H1 (cell line): ENCODE data around the gene HOXC13. TPM values are rescaled to one million over a fixed set of nuclear protein-coding genes. Genes with fewer than 3 reads are reported as not detected.

Experiments used
- CTCF ChIA-PET: fragments of 300-600 bp; sonication (Branson Sonifier 250); formaldehyde crosslinking; loops from one replicate; lab custom pipeline; 2021; ENCODE audit not compliant: partially characterized antibody; lab: Charles Lee
- POLR2A ChIA-PET: fragments of 300-600 bp; sonication (Branson Sonifier 250); formaldehyde crosslinking; loops from one replicate; lab custom pipeline; 2021; ENCODE audit warnings: inconsistent platforms; ENCODE audit not compliant: partially characterized antibody; lab: Charles Lee
- DNase-seq, 2 experiments: peaks; one replicate each; pipeline versions ENCODE4 v3.0.0 to v3.0.0-alpha.2; 2010 to 2022; ENCODE audit warnings: low spot score in 2 of 2, low read depth in 1 of 2, mixed read lengths in 1 of 2
- FAIRE-seq: peaks from 2 replicates; lab custom pipeline; 2011; peaks lifted over from hg19 to GRCh38; lab: Jason Lieb, UNC
- H2AFZ ChIP-seq: 2 replicates; pipeline ENCODE4 v1.8.1; 2012; ENCODE audit warnings: low read length, inconsistent platforms
- H2AK5ac ChIP-seq: 2 replicates; pipeline ENCODE4 v1.6.1; 2013; ENCODE audit warnings: low read depth, low read length
- H2BK120ac ChIP-seq: replicated peaks from 2 replicates; pipeline ENCODE3; 2013; ENCODE audit warnings: low read depth, low read length, inconsistent platforms
- H2BK12ac ChIP-seq: 2 replicates; pipeline ENCODE4 v1.6.1; 2013; ENCODE audit warnings: low read depth, low read length
- H2BK15ac ChIP-seq: 2 replicates; pipeline ENCODE4 v1.6.1; 2013; ENCODE audit warnings: low read length
- H2BK20ac ChIP-seq: 2 replicates; pipeline ENCODE4 v1.6.1; 2013; ENCODE audit warnings: low read length
- H2BK5ac ChIP-seq: 2 replicates; pipeline ENCODE4 v1.6.1; 2013; ENCODE audit warnings: low read depth, low read length
- H3K14ac ChIP-seq: 2 replicates; pipeline ENCODE4 v1.6.1; 2013; ENCODE audit warnings: inconsistent platforms; ENCODE audit not compliant: insufficient read length
- H3K18ac ChIP-seq: 2 replicates; pipeline ENCODE4 v1.6.1; 2013; ENCODE audit warnings: low read length; ENCODE audit errors: extremely low read depth
- H3K23ac ChIP-seq: 2 replicates; pipeline ENCODE4 v1.6.1; 2013; ENCODE audit warnings: inconsistent platforms; ENCODE audit not compliant: insufficient read length
- H3K23me2 ChIP-seq: 2 replicates; pipeline ENCODE4 v1.6.1; 2013; ENCODE audit warnings: low read depth, low read length
- H3K27ac ChIP-seq: 2 replicates; pipeline ENCODE4 v1.6.1; 2011; ENCODE audit warnings: low read depth, low read length, inconsistent platforms
- H3K27me3 ChIP-seq, 4 experiments: replicated peaks in 1 of 4; 1 replicate in 1 of 4; 2 replicates in 3 of 4; pipeline versions ENCODE4 v1.6.1 to v1.8.1; 2011 to 2013; ENCODE audit warnings: low read length in 3 of 4, mild to moderate bottlenecking in 3 of 4, inconsistent platforms in 2 of 4, mixed read lengths in 2 of 4, moderate library complexity in 1 of 4; ENCODE audit not compliant: control insufficient read depth in 3 of 4, insufficient read depth in 3 of 4; ENCODE audit errors: extremely low read depth in 1 of 4
- H3K36me3 ChIP-seq, 4 experiments: 2 replicates each; pipeline versions ENCODE4 v1.6.1 to v1.8.1; 2011 to 2013; ENCODE audit warnings: mild to moderate bottlenecking in 4 of 4, low read length in 3 of 4, moderate library complexity in 2 of 4, control low read depth in 1 of 4, inconsistent platforms in 1 of 4; ENCODE audit not compliant: insufficient read depth in 4 of 4, control insufficient read depth in 2 of 4
- H3K4ac ChIP-seq: replicated peaks from 2 replicates; pipeline ENCODE3; 2013; ENCODE audit warnings: low read length, low read depth, mixed read lengths, inconsistent platforms; ENCODE audit not compliant: insufficient read length
- H3K4me1 ChIP-seq, 4 experiments: replicated peaks in 1 of 4; 1 replicate in 1 of 4; 2 replicates in 3 of 4; pipeline versions ENCODE4 v1.6.1 to v1.8.1; 2011 to 2013; ENCODE audit warnings: low read length in 3 of 4, inconsistent platforms in 2 of 4, mixed read lengths in 1 of 4; ENCODE audit not compliant: insufficient read depth in 4 of 4, control insufficient read depth in 3 of 4
- H3K4me2 ChIP-seq, 2 experiments: 2 replicates each; pipeline versions ENCODE4 v1.6.1 to v1.8.1; 2011 to 2013; ENCODE audit warnings: low read depth in 2 of 2, low read length in 2 of 2, control low read depth in 1 of 2, inconsistent platforms in 1 of 2, mild to moderate bottlenecking in 1 of 2; ENCODE audit not compliant: insufficient read depth in 1 of 2
- H3K4me3 ChIP-seq, 4 experiments: fragments of 200-600, 300-600 bp in 1 of 4; sonication (generic), shearing (Covaris generic), sonication (Bioruptor Twin) in 1 of 4; 2 replicates each; pipeline versions ENCODE4 v1.5.1 to v1.8.1; 2011 to 2016; ENCODE audit warnings: low read length in 4 of 4, low read depth in 3 of 4, control low read depth in 2 of 4, inconsistent platforms in 2 of 4, mild to moderate bottlenecking in 2 of 4, mixed read lengths in 1 of 4, moderate library complexity in 1 of 4; ENCODE audit not compliant: insufficient read depth in 2 of 4; ENCODE audit errors: extremely low read depth in 1 of 4
- H3K56ac ChIP-seq: replicated peaks from 2 replicates; pipeline ENCODE3; 2013; ENCODE audit warnings: low read depth, mild to moderate bottlenecking, mixed read lengths, low read length, inconsistent platforms; ENCODE audit not compliant: insufficient read length
- H3K79me1 ChIP-seq: 2 replicates; pipeline ENCODE4 v1.6.1; 2013; ENCODE audit warnings: low read depth, low read length, control low read depth
- H3K79me2 ChIP-seq, 2 experiments: 2 replicates each; pipeline versions ENCODE4 v1.6.1 to v1.8.1; 2012 to 2013; ENCODE audit warnings: low read length in 2 of 2, mild to moderate bottlenecking in 2 of 2, inconsistent platforms in 1 of 2; ENCODE audit not compliant: insufficient read depth in 2 of 2, control insufficient read depth in 1 of 2
- H3K9ac ChIP-seq, 4 experiments: replicated peaks in 1 of 4; 1 replicate in 1 of 4; 2 replicates in 3 of 4; pipeline versions ENCODE4 v1.6.1 to v1.8.1; 2011 to 2013; ENCODE audit warnings: low read depth in 3 of 4, low read length in 3 of 4, control low read depth in 2 of 4, mild to moderate bottlenecking in 2 of 4, moderate library complexity in 2 of 4, inconsistent platforms in 1 of 4; ENCODE audit errors: extremely low read depth in 1 of 4
- H3K9me3 ChIP-seq, 2 experiments: 2 replicates each; pipeline versions ENCODE4 v1.6.1 to v1.8.1; 2012 to 2013; ENCODE audit warnings: mild to moderate bottlenecking in 2 of 2, moderate library complexity in 2 of 2, control low read depth in 1 of 2, inconsistent platforms in 1 of 2, low read depth in 1 of 2, low read length in 1 of 2, mixed read lengths in 1 of 2; ENCODE audit not compliant: insufficient read depth in 2 of 2
- H4K20me1 ChIP-seq, 2 experiments: replicated peaks in 1 of 2; 2 replicates each; pipeline versions ENCODE3 to v1.8.1; 2011 to 2013; ENCODE audit warnings: inconsistent platforms in 2 of 2, low read length in 2 of 2, mild to moderate bottlenecking in 1 of 2; ENCODE audit not compliant: insufficient read depth in 2 of 2, control insufficient read depth in 1 of 2
- H4K5ac ChIP-seq: 2 replicates; pipeline ENCODE4 v1.6.1; 2013; ENCODE audit warnings: low read length, low read depth, mixed read lengths, inconsistent platforms; ENCODE audit not compliant: insufficient read length
- H4K8ac ChIP-seq: 2 replicates; pipeline ENCODE4 v1.8.0; 2013; ENCODE audit warnings: mild to moderate bottlenecking, moderate library complexity, low read length, inconsistent platforms; ENCODE audit not compliant: insufficient read depth; ENCODE audit errors: extremely low read depth
- H4K91ac ChIP-seq: replicated peaks from 2 replicates; pipeline ENCODE3; 2013; ENCODE audit warnings: low read length, mixed read lengths, inconsistent platforms; ENCODE audit not compliant: insufficient read length
- CHD2 ChIP-seq: IDR thresholded peaks from 2 replicates; pipeline ENCODE4 v1.6.1; 2012; ENCODE audit warnings: low read length, improper control_type of control experiment
- EGR1 ChIP-seq: IDR thresholded peaks from 2 replicates; pipeline ENCODE4 v1.6.1; 2011; ENCODE audit warnings: low read depth, low read length, borderline replicate concordance
- RNF2 ChIP-seq: fragments of 200-900, 300-1000 bp; sonication (generic); IDR thresholded peaks from 2 replicates; pipeline ENCODE4 v1.7.1; 2016; ENCODE audit warnings: borderline replicate concordance, low read depth, mild to moderate bottlenecking, antibody characterized with exemption, low read length; ENCODE audit not compliant: poor library complexity, severe bottlenecking; ENCODE audit errors: missing control alignments
- SIN3A ChIP-seq, 2 experiments: IDR thresholded peaks in 1 of 2; conservative IDR thresholded peaks in 1 of 2; 2 replicates each; pipeline ENCODE4 v1.6.1; 2011 to 2012; ENCODE audit warnings: low read length in 2 of 2, improper control_type of control experiment in 1 of 2, low read depth in 1 of 2, mild to moderate bottlenecking in 1 of 2
- SP1 ChIP-seq: IDR thresholded peaks from 2 replicates; pipeline ENCODE4 v1.6.1; 2011; ENCODE audit warnings: low read depth, low read length
- WGBS, 2 experiments: shearing (Covaris generic) in 1 of 2; methylation state at CpG; one replicate each; pipeline versions ENCODE4 v1.1.6 to v1.1.7; 2013 to 2015; ENCODE audit warnings: low lambda C conversion rate in 2 of 2, mixed read lengths in 2 of 2, inconsistent platforms in 1 of 2, low coverage in 1 of 2, missing lambda C conversion rate in 1 of 2; ENCODE audit not compliant: insufficient replicate concordance in 2 of 2, insufficient coverage in 1 of 2, insufficient read length in 1 of 2; ENCODE audit errors: extremely low coverage in 1 of 2, missing lambda C conversion rate in 1 of 2; 5-methylcytosine and 5-hydroxymethylcytosine counted together
- polyA plus RNA-seq, 7 experiments: library from polyadenylated mRNA; depleted of rRNA in 3 of 7; stranded (reverse) in 5 of 7; unstranded in 2 of 7; fragments of >200 nt in 5 of 7; fragments of 200-250 nt in 2 of 7; gene quantifications; 1 replicate in 5 of 7; 2 replicates in 1 of 7; 4 replicates in 1 of 7; pipeline versions ENCODE4 v1.2.1 to v1.2.3, GENCODE V29; 2011 to 2013; ENCODE audit warnings: missing spikeins in 2 of 7, mixed read lengths in 2 of 7
- total RNA-seq: library from RNA; stranded (reverse); fragmentation: NEBNext Ultra II Directional; extraction: Animal tissue kit (Norgen Biotek cat#: 25700); gene quantifications from 2 replicates; pipeline ENCODE4 v1.2.1, GENCODE V29; 2021
- TF ChIP-seq, protein P1 (sequence below): IDR thresholded peaks from 2 replicates; pipeline ENCODE4 v1.6.1; 2012; ENCODE audit warnings: inconsistent platforms

Gene HOXC13
- total and polyA plus RNA-seq, 2 of the 8 experiments (the other 6 are each of a cell fraction or from before 2014, with no cell fraction given): 0.02 TPM; not detected in 1

DNA sequence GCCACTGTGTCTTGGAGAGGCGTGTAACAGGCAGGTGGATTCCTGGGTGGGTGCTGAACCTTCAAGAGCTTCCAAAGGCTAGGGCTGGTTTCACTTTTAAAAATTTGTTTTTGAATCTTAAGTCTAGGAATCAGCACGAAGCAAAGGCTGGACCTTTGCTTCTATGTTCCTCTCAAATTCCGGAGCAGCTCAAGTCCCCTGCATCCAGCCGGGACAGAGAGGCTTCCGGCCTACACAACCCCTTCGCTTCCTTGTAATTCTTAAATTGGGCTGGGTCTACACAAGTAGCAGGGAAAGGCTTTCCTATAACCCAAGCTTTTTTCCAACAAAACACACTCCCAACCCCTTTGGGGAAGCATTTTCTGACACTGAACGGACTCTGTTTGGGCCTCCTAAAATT, 24.4 kb downstream of the HOXC13 start:
- Histone ChIP-seq H3K79me1 (no peaks in the 10 kb centered on the region), H3K27ac (no peak overlapping the region), H3K9ac (no peak overlapping the region), H2BK5ac (no peak overlapping the region), H2BK15ac (no peak overlapping the region), H3K4me3 (no peak overlapping the region), H3K9me3 (no peaks in the 10 kb centered on the region), H3K4me1 (peaks cover 0 to 4% (median 2%) of the 10 kb centered on the region in 4 experiments; a peak in 3 of 7 replicates), H3K56ac (no peak overlapping the region), H2AK5ac (no peak overlapping the region), H3K23ac (no peak overlapping the region), H2BK12ac (no peak overlapping the region), H3K14ac (no peak overlapping the region), H3K4ac (no peak overlapping the region), H3K4me2 (no peak overlapping the region), H2AFZ (no peak overlapping the region), H4K91ac (no peak overlapping the region), H4K20me1 (peaks cover 29 to 51% of the 10 kb centered on the region in 2 experiments), H3K18ac (no peak overlapping the region), H2BK120ac (no peak overlapping the region), H3K23me2 (no peaks in the 10 kb centered on the region), H3K36me3 (peaks cover 0 to 8% (median 0%) of the 10 kb centered on the region in 4 experiments; a peak in 2 of 8 replicates), H2BK20ac (no peak overlapping the region), H3K27me3 (peaks cover 99 to 100% (median 100%) of the 10 kb centered on the region in 4 experiments), H4K8ac (no peak overlapping the region), H4K5ac (no peak overlapping the region), H3K79me2 (no peaks in the 10 kb centered on the region)
- CTCF ChIA-PET: interaction anchor here (2.3 kb wide), 1 partner anchor 245 kb away, joined by 8 read pairs; no protein-coding TSS in a partner anchor
- no peak for TF ChIP-seq SIN3A (conservative IDR thresholded peaks at IDR 0.05 in 1 of 2, IDR thresholded peaks at IDR 0.05 in 1 of 2; ENCODE audit: low read depth in 1 of 2, low read length in 2 of 2)
- no peak for TF ChIP-seq CHD2
- TF ChIP-seq, protein P1, sequence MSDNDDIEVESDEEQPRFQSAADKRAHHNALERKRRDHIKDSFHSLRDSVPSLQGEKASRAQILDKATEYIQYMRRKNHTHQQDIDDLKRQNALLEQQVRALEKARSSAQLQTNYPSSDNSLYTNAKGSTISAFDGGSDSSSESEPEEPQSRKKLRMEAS: no peak
- peak; percentile 80 for TF ChIP-seq RNF2
- no peak for TF ChIP-seq SP1
- TF ChIP-seq EGR1: no peak
- no peak for FAIRE-seq
- POLR2A ChIA-PET: interaction anchor here (0.9 to 1.6 kb wide), 3 partner anchors 12 to 88 kb away, joined by 3 read pairs; partner anchors contain the start of gene HOXC13
- 30% methylated on average over 7 of the region's 7 CpGs; no CpG with 5 or more reads in 1 of the 2 experiments for WGBS, 2 experiments
- no peak for DNase-seq
